ENCODE results near the gene ZG16. TPM values are rescaled to one million over a fixed set of nuclear protein-coding genes. Genes with fewer than 3 reads are reported as not detected.

Gene ZG16
- total and polyA plus RNA-seq, 9 of the 15 experiments (the other 6 are each of a cell fraction or from before 2014, with no cell fraction given) = 0.04 TPM; not detected in 8

- TF ChIP-seq TARDBP (IDR thresholded peaks at IDR 0.05) (peak; percentile 76), RB1 (IDR thresholded peaks at IDR 0.05; ENCODE audit: low read depth) (peak; percentile 79; the same call in 1 of the 2 replicates), ATF4 (CRISPR knock-in tag; IDR thresholded peaks at IDR 0.05) (0 out of 2 replicates have a peak, but pooled peaks have one; percentile 54), HNRNPL (IDR thresholded peaks at IDR 0.05; ENCODE audit: low read depth, low read length) (no peak), E2F6 (IDR thresholded peaks at IDR 0.05; ENCODE audit: borderline replicate concordance in 1 of 2, extremely low read depth in 1 of 2, insufficient read depth in 1 of 2, insufficient read length in 1 of 2, low read depth in 1 of 2, low read length in 1 of 2, poor library complexity in 1 of 2, severe bottlenecking in 1 of 2) (peak; percentile 27 to 67), AFF1 (IDR thresholded peaks at IDR 0.05; ENCODE audit: low read depth in 1 of 2, partially characterized antibody in 2 of 2) (no peak), ZNF12 (CRISPR knock-in tag; IDR thresholded peaks at IDR 0.05) (no peak), SMAD1 (IDR thresholded peaks at IDR 0.05; ENCODE audit: low read depth, low read length, partially characterized antibody) (no peak), GATA2 (CRISPR knock-in tag; IDR thresholded peaks at IDR 0.05) (no peak), POLR2G (IDR thresholded peaks at IDR 0.05; ENCODE audit: low read depth, low read length) (peak; percentile 99), ZNF436 (CRISPR knock-in tag; IDR thresholded peaks at IDR 0.05) (no peak), BRCA1 (IDR thresholded peaks at IDR 0.05) (no peak), BRCA1 (CRISPR knock-in tag; IDR thresholded peaks at IDR 0.05) (no peak), FOXP4 (CRISPR knock-in tag; IDR thresholded peaks at IDR 0.05; ENCODE audit: borderline replicate concordance) (0 out of 2 replicates have a peak, but pooled peaks have one; percentile 76), NFIC (IDR thresholded peaks at IDR 0.05) (peak; percentile 41; the same call in 1 of the 2 replicates), HDAC2 (IDR thresholded peaks at IDR 0.05) (no peak; the same call in 1 of the 2 replicates)
Measured at GRCh38 chr16:29790183-29790948, 12.3 kb downstream of the ZG16 start, which contains the start of gene KIF22 (continued).
